ENCODE data around the gene DDIT4. TPM values are rescaled to one million over a fixed set of nuclear protein-coding genes. Genes with fewer than 3 reads are reported as not detected.
"Not testable (repeated sequence)": the region's sequence is repeated elsewhere in the genome, so short reads cannot be mapped to it uniquely, and the experiment has no call there.

The DDIT4 gene
- polyA plus RNA-seq, 1 donor, result 65.6 TPM

GRCh38 chr10:72295330-72295910, 21.7 kb downstream of the DDIT4 start:
- no peak for DNase-seq (ENCODE audit: low read depth)

GRCh38 chr10:72296829-72297280, 23.1 kb downstream of the DDIT4 start:
- not testable (repeated sequence) for DNase-seq (ENCODE audit: low read depth)

GRCh38 chr10:72297281-72297804, 23.6 kb downstream of the DDIT4 start:
- no peak for DNase-seq (ENCODE audit: low read depth)

GRCh38 chr10:72297805-72298591, 24.3 kb downstream of the DDIT4 start:
- DNase-seq (ENCODE audit: low read depth), result peak; percentile 91

GRCh38 chr10:72298592-72299519, 25.1 kb downstream of the DDIT4 start:
- no peak for DNase-seq (ENCODE audit: low read depth)

GRCh38 chr10:72303424-72304128, 29.9 kb downstream of the DDIT4 start:
- no peak for DNase-seq (ENCODE audit: low read depth)

GRCh38 chr10:72306215-72306760, 32.6 kb downstream of the DDIT4 start:
- no peak for DNase-seq (ENCODE audit: low read depth)

GRCh38 chr10:72307711-72308110, 34.0 kb downstream of the DDIT4 start:
- not testable (repeated sequence) for DNase-seq (ENCODE audit: low read depth)

GRCh38 chr10:72308320-72308987, 34.7 kb downstream of the DDIT4 start:
- no peak for DNase-seq (ENCODE audit: low read depth)

GRCh38 chr10:72309290-72310240, 35.8 kb downstream of the DDIT4 start:
- DNase-seq (ENCODE audit: low read depth), result no peak

GRCh38 chr10:72310241-72310633, 36.5 kb downstream of the DDIT4 start:
- DNase-seq (ENCODE audit: low read depth), result no peak

GRCh38 chr10:72310636-72311035, 36.9 kb downstream of the DDIT4 start:
- DNase-seq (ENCODE audit: low read depth), result no peak

- DNase-seq (ENCODE audit: low read depth), result no peak
Measured at GRCh38 chr10:72311667-72312066, 37.9 kb downstream of the DDIT4 start.

- DNase-seq (ENCODE audit: low read depth), result no peak
Measured at GRCh38 chr10:72312865-72313391, 39.2 kb downstream of the DDIT4 start.

GRCh38 chr10:72314263-72314662, 40.5 kb downstream of the DDIT4 start:
- no peak for DNase-seq (ENCODE audit: low read depth)

- DNase-seq (ENCODE audit: low read depth), result no peak
Measured at GRCh38 chr10:72315054-72315453, 41.3 kb downstream of the DDIT4 start.

GRCh38 chr10:72315611-72316385, 42.1 kb downstream of the DDIT4 start:
- DNase-seq (ENCODE audit: low read depth), result no peak

GRCh38 chr10:72316386-72316700, 42.6 kb downstream of the DDIT4 start:
- no peak for DNase-seq (ENCODE audit: low read depth)
